Activated CD8-positive, alpha-beta T cell treated with anti-CD3 and anti-CD28 coated beads, Interleukin-2, amount 10 ng/mL, durations not matched to agents 7 days and 5 days (primary cell): ENCODE measurements around the gene ANKRD13D. TPM values are rescaled to one million over a fixed set of nuclear protein-coding genes. Genes with fewer than 3 reads are reported as not detected.

Experiments
- ATAC-seq: fragments of 150-1000 bp; cut with Tn5 transposase; one replicate; pipeline ENCODE4 v1.10.0; 2021; ENCODE audit warnings: moderate library complexity
- CTCF ChIA-PET: fragments of 350-600 bp; sonication (Branson Sonifier 250); formaldehyde crosslinking; loops from one replicate; lab custom pipeline; 2021; ENCODE audit warnings: antibody characterized with exemption; lab: Charles Lee
- POLR2A ChIA-PET: fragments of 350-600 bp; sonication (Branson Sonifier 250); formaldehyde crosslinking; loops from one replicate; lab custom pipeline; 2021; ENCODE audit warnings: antibody characterized with exemption; lab: Charles Lee
- DNase-seq: peaks from one replicate; pipeline ENCODE4 v3.0.0-alpha.2; 2020
- H3K27ac Mint-ChIP-seq: one replicate; pipeline ENCODE4 v1.8.0; 2021; ENCODE audit warnings: mild to moderate bottlenecking, mixed read lengths
- H3K27me3 Mint-ChIP-seq: one replicate; pipeline ENCODE4 v1.8.0; 2021; ENCODE audit warnings: low read depth, mixed read lengths
- H3K36me3 Mint-ChIP-seq: one replicate; pipeline ENCODE4 v1.8.0; 2021; ENCODE audit warnings: low read depth, mixed read lengths
- H3K4me1 Mint-ChIP-seq: one replicate; pipeline ENCODE4 v1.8.0; 2021; ENCODE audit warnings: low read depth, mixed read lengths
- H3K4me3 Mint-ChIP-seq: one replicate; pipeline ENCODE4 v1.8.0; 2021; ENCODE audit warnings: mild to moderate bottlenecking, mixed read lengths
- H3K9me3 Mint-ChIP-seq: one replicate; pipeline ENCODE4 v1.8.0; 2022; ENCODE audit warnings: mixed read lengths; ENCODE audit not compliant: insufficient read depth
- total RNA-seq, 2 experiments: library from RNA; stranded (reverse); gene quantifications; one replicate each; pipeline ENCODE4 v1.2.3, GENCODE V29; 2021

The ANKRD13D gene
- 100 to 1,000 TPM; 179 to 189 TPM for total RNA-seq

DNA sequence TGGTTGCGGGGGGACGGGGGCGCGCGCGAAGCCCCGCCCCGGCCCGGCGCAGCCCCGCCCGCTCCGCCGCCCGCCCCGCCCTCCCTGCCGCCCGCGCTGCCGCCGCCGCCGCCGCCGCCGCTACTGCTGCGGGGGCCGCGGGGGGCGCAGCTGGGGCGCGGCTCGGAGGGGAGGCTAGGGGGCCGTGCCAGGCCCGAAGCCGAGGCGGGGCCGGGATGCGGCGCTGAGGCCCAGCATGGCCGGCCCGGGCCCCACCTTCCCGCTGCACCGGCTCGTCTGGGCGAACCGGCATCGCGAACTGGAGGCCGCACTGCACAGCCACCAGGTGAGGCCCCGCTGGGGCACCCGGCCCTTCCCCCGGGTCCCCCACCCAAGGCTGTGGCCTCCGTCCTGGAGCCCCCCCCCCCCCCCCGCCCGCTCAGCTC, at the start of gene ANKRD13D:
TSS of gene ANKRD13D (plus strand) at position 78 of the 425 bp plus-strand sequence. CDS start at position 236, 158 bp downstream.
- DNase-seq (no peak), ATAC-seq (peak; percentile 42)
- Mint-ChIP-seq H3K4me1 (peaks cover 78% of the 10 kb centered on the region), H3K27me3 (no peaks in the 10 kb centered on the region), H3K36me3 (peaks cover 75% of the 10 kb centered on the region), H3K9me3 (peaks cover 3% of the 10 kb centered on the region), H3K27ac (peak within 1 kb of the TSS; percentile 97), H3K4me3 (peak within 1 kb of the TSS; percentile 94)
- POLR2A ChIA-PET, result interaction anchor here (0.6 to 7.5 kb wide), 14 partner anchors 9 to 123 kb away, joined by 3 to 201 read pairs (median 6); partner anchors contain the start of genes GRK2, POLD4 and SSH3
- CTCF ChIA-PET, result interaction anchor here (0.7 to 5.5 kb wide), 8 partner anchors 10 to 31 kb away, joined by 3 to 60 read pairs (median 12); partner anchors contain the start of gene GRK2

DNA sequence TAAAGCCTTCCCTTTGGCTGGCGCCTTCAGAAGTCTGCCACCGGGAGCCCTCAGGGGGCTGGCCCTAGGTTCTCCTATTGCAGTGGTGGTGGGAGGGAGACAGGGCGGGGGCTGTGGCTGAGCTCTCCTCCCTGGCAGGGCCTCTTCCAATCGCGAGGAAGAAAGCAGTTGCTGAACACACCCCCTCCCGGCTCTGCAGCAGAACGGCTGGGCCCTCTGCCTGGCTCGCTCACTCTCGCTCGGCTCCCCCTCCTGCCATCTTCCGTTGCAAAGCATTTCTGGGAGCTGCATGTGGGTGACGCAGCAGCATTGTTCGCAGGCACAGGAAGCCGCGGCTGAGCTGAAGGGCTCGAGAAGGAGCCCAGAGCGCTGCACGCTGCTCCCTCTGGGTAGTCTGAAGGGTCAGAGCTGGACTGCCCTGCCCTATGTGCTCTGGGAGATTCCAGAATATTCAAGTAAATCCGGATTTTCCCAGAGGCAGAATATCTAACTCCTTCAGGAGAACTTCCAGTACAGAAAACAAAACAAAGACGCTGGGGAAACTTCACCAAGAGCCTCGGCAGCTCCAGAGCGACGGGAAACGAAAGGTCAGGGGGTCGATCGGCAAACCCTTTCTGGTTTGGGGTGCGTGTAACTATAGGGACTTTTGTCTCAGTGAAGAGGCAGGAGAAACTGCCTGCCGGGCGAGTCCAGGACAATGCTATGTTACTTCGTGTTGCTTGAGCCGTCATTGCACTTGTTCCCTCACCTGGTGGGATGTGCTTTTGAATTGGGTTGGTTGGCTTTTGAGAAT, 49.1 kb upstream of the ANKRD13D start:
- ChIA-PET POLR2A (interaction anchor here (0.7 to 3.1 kb wide), 34 partner anchors 9 to 398 kb away, joined by 3 to 39 read pairs (median 4); partner anchors contain the start of genes AIP, ANKRD13D, KDM2A and NUDT8), CTCF (interaction anchor here (0.7 to 3.0 kb wide), 18 partner anchors 12 to 159 kb away, joined by 3 to 28 read pairs (median 5); partner anchors contain the start of gene KDM2A)
- DNase-seq (peak; percentile 98), ATAC-seq (peak; percentile 94)
- H3K36me3 Mint-ChIP-seq, result peaks cover 44% of the 10 kb centered on the region
- H3K4me1 Mint-ChIP-seq, result peaks cover 45% of the 10 kb centered on the region
- peak overlapping the region; percentile 100 for H3K4me3 Mint-ChIP-seq
- no peaks in the 10 kb centered on the region for H3K27me3 Mint-ChIP-seq
- no peaks in the 10 kb centered on the region for H3K9me3 Mint-ChIP-seq
- peak overlapping the region; percentile 98 for H3K27ac Mint-ChIP-seq

DNA sequence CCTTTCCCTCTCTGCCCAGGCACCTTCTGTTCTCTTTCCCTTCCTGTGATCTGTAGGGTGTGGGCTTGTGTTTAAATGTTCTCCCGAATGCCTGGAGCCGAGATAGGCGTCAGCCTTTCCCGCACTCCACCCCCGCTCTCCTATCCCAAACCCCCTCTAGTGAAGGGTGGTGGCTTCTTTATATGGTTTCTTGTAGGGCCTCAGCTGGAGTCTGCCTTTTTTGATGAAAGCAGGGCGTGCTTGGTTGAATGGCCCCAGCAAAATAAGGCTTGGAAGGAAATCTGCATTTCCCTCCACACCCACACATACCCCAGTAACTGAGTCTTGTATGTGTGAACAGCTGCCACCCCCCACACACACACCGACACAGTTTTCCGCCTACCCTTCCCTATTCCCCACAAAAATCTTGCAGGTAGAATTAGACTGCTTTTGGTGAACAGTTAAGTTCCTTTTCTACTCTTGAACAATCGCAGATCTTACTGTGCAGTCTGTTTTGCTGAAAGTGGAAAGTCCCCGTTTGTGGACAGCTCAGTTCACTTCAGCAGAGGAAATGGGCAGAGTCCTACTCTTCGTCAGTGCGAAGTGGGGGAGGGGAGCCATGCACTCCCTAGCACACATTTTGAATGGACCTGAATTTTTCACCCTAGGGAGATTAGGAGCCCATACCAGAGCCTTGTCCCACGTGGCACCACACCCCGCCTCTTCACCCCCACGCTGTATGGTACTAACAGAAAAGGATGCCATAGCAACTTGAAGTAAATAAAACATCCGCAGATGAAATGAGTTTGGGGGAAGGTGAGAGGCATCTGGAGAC, 48.3 kb upstream of the ANKRD13D start:
- ATAC-seq (peak; percentile 51), DNase-seq (peak; percentile 82)
- Mint-ChIP-seq H3K27ac (peak overlapping the region; percentile 98), H3K4me1 (peaks cover 49% of the 10 kb centered on the region), H3K4me3 (peak overlapping the region; percentile 100), H3K9me3 (no peaks in the 10 kb centered on the region), H3K36me3 (peaks cover 52% of the 10 kb centered on the region), H3K27me3 (no peaks in the 10 kb centered on the region)
- ChIA-PET CTCF (interaction anchor here (0.8 to 3.0 kb wide), 16 partner anchors 8 to 159 kb away, joined by 3 to 28 read pairs (median 5); no protein-coding TSS in a partner anchor), POLR2A (interaction anchor here (0.7 to 3.1 kb wide), 20 partner anchors 12 to 398 kb away, joined by 3 to 39 read pairs (median 6); partner anchors contain the start of genes ANKRD13D and RCE1)

DNA sequence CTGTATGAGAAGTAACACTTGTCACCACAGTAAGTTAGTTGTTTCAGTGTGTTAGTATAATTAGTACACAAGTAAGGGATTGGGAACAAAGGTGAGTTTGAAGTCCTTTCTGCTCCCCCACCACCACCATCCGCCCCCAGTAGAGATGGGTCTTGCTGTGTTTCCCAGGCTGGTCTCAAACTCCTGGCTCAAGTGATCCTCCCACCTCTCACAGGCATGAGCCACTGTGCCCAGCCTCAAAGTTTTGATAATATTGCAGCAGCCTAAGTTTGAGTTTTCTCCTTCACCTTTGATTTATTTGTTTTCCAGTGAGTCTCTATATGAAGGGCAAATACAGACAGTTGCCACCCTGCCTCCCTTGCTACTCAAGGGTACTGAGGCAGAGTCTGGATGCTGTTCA, 46.6 kb upstream of the ANKRD13D start:
- Mint-ChIP-seq H3K4me3 (peak overlapping the region; percentile 100), H3K36me3 (peaks cover 62% of the 10 kb centered on the region), H3K27ac (peak overlapping the region; percentile 98), H3K27me3 (no peaks in the 10 kb centered on the region), H3K4me1 (peaks cover 49% of the 10 kb centered on the region), H3K9me3 (no peaks in the 10 kb centered on the region)
- ChIA-PET CTCF (interaction anchor here (1.0 to 1.3 kb wide), 2 partner anchors 20 to 103 kb away, joined by 3 to 4 read pairs; no protein-coding TSS in a partner anchor), POLR2A (no interaction called here)
- no peak for DNase-seq
- ATAC-seq, result no peak

DNA sequence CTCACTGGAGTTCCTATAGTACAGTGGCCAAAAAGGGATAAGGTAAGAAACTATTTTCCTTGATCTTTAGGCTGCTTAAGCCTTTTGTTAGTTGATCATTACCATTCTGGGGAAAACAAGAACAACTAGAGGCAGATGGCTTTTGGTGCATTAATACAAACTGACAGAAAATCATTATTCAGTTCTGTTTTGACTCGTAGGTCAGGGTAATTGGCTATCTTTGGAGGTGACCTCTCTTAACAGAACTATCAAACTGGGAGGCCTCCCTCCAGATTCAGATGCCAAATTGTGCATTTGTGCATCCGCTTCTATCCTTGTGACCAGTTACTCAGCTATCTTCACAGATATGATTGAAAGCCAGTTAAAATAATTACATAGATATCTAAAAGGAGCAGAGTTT, 46.1 kb upstream of the ANKRD13D start:
- no peak for ATAC-seq
- H3K4me3 Mint-ChIP-seq, result no peak overlapping the region
- CTCF ChIA-PET, result interaction anchor here (0.7 to 1.3 kb wide), 3 partner anchors 10 to 103 kb away, joined by 3 to 4 read pairs (median 3); no protein-coding TSS in a partner anchor
- H3K27me3 Mint-ChIP-seq, result no peaks in the 10 kb centered on the region
- peaks cover 49% of the 10 kb centered on the region for H3K4me1 Mint-ChIP-seq
- peaks cover 65% of the 10 kb centered on the region for H3K36me3 Mint-ChIP-seq
- POLR2A ChIA-PET, result no interaction called here
- no peaks in the 10 kb centered on the region for H3K9me3 Mint-ChIP-seq
- peak overlapping the region; percentile 98 for H3K27ac Mint-ChIP-seq
- DNase-seq, result no peak

DNA sequence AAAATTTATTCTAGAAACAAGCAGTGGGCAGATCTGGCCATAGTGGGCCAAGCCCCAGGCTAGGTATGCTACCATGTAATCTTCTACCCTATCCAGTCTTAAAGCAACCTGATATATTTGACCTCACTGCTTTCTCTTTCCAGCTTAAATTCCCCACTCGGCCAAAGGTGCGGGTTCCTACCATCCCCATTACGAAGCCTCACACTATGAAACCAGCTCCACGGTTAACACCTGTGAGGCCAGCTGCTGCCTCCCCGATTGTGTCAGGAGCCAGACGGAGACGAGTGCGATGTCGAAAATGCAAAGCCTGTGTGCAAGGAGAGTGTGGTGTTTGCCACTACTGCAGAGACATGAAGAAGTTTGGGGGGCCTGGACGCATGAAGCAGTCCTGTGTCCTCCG, 44.1 kb upstream of the ANKRD13D start:
- Mint-ChIP-seq H3K27me3 (no peaks in the 10 kb centered on the region), H3K36me3 (peaks cover 84% of the 10 kb centered on the region), H3K4me3 (no peak overlapping the region), H3K4me1 (peaks cover 43% of the 10 kb centered on the region), H3K9me3 (no peaks in the 10 kb centered on the region), H3K27ac (no peak overlapping the region)
- ATAC-seq, result no peak
- no peak for DNase-seq
- ChIA-PET CTCF (interaction anchor here (0.9 kb wide), 1 partner anchor 32 kb away, joined by 4 read pairs; no protein-coding TSS in a partner anchor), POLR2A (no interaction called here)

DNA sequence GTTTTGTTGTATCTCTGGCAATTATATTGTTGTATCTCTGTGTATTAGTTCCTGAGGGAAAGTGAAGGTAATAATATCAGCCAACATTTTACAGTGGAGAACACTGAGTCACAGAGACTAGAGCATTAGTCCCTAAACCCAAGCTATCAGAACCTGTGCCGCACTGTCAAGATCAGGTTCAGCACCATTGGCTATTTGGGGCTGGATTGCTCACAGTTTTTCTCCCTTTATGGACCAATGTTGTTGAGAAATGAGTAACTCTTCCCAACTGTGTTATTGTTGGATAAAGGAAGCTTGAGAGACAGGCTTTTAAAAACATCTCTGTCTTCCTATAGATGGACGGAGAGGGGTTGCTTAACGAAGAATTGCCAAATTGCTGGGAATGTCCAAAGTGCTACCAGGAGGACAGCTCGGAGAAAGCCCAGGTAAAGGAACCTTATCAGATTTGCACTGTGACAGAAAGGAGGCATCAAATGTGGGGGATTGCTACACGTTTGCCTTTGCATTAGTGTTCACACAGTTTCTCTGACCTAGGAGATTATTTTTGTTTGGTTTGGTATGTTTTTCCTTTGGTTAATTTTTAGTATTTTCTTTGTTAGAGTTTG, 41.1 kb upstream of the ANKRD13D start:
- DNase-seq (no peak), ATAC-seq (no peak)
- H3K4me3 Mint-ChIP-seq, result no peak overlapping the region
- no peaks in the 10 kb centered on the region for H3K9me3 Mint-ChIP-seq
- CTCF ChIA-PET, result interaction anchor here (1.1 to 1.2 kb wide), 2 partner anchors 14 to 69 kb away, joined by 3 read pairs; no protein-coding TSS in a partner anchor
- peak overlapping the region; percentile 36 for H3K27ac Mint-ChIP-seq
- peaks cover 41% of the 10 kb centered on the region for H3K4me1 Mint-ChIP-seq
- POLR2A ChIA-PET, result interaction anchor here (0.8 to 1.1 kb wide), 2 partner anchors 8 to 23 kb away, joined by 3 to 4 read pairs; no protein-coding TSS in a partner anchor
- H3K36me3 Mint-ChIP-seq, result peaks cover 83% of the 10 kb centered on the region
- H3K27me3 Mint-ChIP-seq, result no peaks in the 10 kb centered on the region

DNA sequence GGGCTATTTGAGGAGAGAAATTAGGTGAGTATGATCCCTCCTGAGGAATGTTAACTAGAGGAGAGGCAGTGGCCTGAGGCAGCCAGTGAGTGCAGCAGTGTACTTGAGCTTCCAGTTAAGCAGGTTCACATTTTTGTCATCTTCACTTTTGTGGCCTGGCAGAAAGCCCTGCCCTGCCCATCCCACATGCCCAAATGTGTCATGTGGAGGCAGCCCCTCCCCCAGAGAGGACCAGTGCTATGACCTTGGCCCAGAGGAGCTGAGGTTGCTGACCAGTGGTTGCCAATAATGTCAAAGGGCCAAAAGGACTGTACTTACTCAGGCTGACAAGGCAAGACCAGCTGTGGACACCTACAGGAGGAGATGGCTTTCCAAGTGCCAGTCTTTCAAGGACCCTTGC, 40.5 kb upstream of the ANKRD13D start:
- ATAC-seq, result no peak
- peaks cover 44% of the 10 kb centered on the region for H3K4me1 Mint-ChIP-seq
- H3K27ac Mint-ChIP-seq, result peak overlapping the region; percentile 39
- CTCF ChIA-PET, result no interaction called here
- H3K27me3 Mint-ChIP-seq, result no peaks in the 10 kb centered on the region
- POLR2A ChIA-PET, result interaction anchor here (0.8 to 1.1 kb wide), 2 partner anchors 9 to 23 kb away, joined by 3 to 4 read pairs; no protein-coding TSS in a partner anchor
- peaks cover 83% of the 10 kb centered on the region for H3K36me3 Mint-ChIP-seq
- no peaks in the 10 kb centered on the region for H3K9me3 Mint-ChIP-seq
- no peak overlapping the region for H3K4me3 Mint-ChIP-seq
- no peak for DNase-seq

DNA sequence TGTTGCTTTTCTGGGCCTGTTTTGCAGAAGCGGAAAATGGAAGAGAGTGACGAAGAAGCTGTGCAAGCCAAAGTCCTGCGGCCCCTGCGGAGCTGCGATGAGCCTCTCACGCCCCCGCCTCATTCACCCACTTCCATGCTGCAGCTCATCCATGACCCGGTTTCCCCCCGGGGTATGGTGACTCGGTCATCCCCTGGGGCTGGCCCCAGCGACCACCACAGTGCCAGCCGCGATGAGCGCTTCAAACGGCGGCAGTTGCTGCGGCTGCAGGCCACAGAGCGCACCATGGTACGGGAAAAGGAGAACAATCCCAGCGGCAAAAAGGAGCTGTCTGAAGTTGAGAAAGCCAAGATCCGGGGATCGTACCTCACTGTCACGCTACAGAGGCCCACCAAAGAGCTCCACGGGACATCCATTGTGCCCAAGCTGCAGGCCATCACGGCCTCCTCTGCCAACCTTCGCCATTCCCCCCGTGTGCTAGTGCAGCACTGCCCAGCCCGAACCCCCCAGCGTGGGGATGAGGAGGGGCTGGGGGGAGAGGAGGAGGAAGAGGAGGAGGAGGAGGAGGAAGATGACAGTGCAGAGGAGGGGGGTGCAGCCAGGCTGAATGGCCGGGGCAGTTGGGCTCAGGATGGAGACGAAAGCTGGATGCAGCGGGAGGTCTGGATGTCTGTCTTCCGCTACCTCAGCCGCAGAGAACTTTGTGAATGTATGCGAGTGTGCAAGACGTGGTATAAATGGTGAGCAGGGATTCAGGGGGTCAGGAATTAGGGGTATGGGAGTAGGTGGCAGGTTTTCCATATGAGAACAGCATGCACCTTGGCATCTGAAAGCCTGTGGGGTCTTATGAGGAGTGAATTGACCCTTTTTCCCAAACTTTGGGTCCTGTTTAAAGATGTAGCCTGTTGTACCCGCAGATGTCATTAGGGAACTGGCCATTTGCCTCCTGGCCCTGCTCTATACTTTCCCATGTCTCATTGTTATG, 38.8 kb upstream of the ANKRD13D start:
- no peaks in the 10 kb centered on the region for H3K27me3 Mint-ChIP-seq
- H3K27ac Mint-ChIP-seq, result no peak overlapping the region

DNA sequence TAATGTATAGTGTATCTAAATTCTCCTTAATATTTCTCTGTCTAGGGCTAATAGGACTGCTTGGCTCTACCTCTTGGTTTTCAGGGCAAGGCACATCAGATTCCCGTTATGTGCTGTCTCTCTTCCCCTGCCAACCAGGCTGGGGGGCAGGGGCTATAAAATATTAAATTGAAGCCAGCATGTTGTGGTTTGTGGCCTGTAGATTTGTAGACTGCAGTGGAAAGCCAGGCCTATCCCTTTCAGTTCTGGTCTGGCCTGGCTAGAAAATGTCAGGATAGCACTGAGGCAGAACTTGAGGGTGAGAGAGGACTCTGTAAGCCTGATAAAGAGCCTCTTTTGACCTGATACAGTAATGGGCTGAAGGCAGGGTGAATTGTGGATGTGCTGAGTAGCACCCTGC, 37.3 kb upstream of the ANKRD13D start:
- peaks cover 46% of the 10 kb centered on the region for H3K4me1 Mint-ChIP-seq
- H3K4me3 Mint-ChIP-seq, result no peak overlapping the region
- H3K9me3 Mint-ChIP-seq, result no peaks in the 10 kb centered on the region
- POLR2A ChIA-PET, result interaction anchor here (7.5 kb wide), 1 partner anchor 11 kb away, joined by 39 read pairs; no protein-coding TSS in a partner anchor
- no peaks in the 10 kb centered on the region for H3K27me3 Mint-ChIP-seq
- peak overlapping the region; percentile 52 for H3K27ac Mint-ChIP-seq
- CTCF ChIA-PET, result interaction anchor here (1.0 to 3.6 kb wide), 8 partner anchors 11 to 129 kb away, joined by 4 to 54 read pairs (median 8); no protein-coding TSS in a partner anchor
- ATAC-seq, result no peak
- no peak for DNase-seq
- peaks cover 85% of the 10 kb centered on the region for H3K36me3 Mint-ChIP-seq

More for the DNA sequence above, 38.8 kb upstream of the ANKRD13D start:
- POLR2A ChIA-PET, result interaction anchor here (7.5 kb wide), 1 partner anchor 10 kb away, joined by 39 read pairs; no protein-coding TSS in a partner anchor
- no peak overlapping the region for H3K4me3 Mint-ChIP-seq
- no peak for DNase-seq
- H3K36me3 Mint-ChIP-seq, result peaks cover 85% of the 10 kb centered on the region
- H3K4me1 Mint-ChIP-seq, result peaks cover 44% of the 10 kb centered on the region
- H3K9me3 Mint-ChIP-seq, result no peaks in the 10 kb centered on the region
- CTCF ChIA-PET, result interaction anchor here (1.0 to 3.6 kb wide), 3 partner anchors 10 to 14 kb away, joined by 4 to 28 read pairs (median 8); no protein-coding TSS in a partner anchor
- ATAC-seq, result no peak
